COR-L47 (cell line): ENCODE data around the gene LRCH1.

ENCODE experiments used
- DNase-seq: peaks from one replicate; lab custom pipeline; 2025; lab: John Stamatoyannopoulos, UW

Gene LRCH1

GRCh38 chr13:46665633-46666482 is 112.9 kb downstream of the LRCH1 start:
- DNase-seq = no peak

GRCh38 chr13:46666727-46667456 is 113.9 kb downstream of the LRCH1 start:
- no peak for DNase-seq

- DNase-seq = no peak
Observed at GRCh38 chr13:46667687-46668281, 114.8 kb downstream of the LRCH1 start.

DNA sequence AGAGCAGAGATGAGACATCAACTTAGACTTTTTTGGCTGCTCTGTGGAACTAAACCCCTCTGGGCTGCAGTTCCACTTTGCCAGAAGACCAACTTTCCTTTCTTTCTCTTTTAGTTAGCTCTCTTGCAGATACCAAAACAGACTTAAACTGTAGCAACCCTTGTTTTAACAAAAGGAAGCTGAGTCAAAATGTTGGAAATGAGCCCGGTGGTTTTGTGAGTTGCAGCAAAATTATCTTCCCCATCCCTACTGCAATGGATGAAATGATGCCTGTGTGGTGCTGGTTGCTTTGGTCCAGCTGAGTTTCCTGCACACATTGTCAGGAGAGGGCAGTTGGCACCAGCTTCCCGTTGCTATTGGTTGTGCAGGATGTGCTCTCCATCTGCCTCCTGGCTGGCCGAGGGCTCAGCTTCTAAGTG is 115.3 kb downstream of the LRCH1 start:
- DNase-seq = no peak

- DNase-seq = no peak
Observed at GRCh38 chr13:46668931-46669525, 116.1 kb downstream of the LRCH1 start.

DNA sequence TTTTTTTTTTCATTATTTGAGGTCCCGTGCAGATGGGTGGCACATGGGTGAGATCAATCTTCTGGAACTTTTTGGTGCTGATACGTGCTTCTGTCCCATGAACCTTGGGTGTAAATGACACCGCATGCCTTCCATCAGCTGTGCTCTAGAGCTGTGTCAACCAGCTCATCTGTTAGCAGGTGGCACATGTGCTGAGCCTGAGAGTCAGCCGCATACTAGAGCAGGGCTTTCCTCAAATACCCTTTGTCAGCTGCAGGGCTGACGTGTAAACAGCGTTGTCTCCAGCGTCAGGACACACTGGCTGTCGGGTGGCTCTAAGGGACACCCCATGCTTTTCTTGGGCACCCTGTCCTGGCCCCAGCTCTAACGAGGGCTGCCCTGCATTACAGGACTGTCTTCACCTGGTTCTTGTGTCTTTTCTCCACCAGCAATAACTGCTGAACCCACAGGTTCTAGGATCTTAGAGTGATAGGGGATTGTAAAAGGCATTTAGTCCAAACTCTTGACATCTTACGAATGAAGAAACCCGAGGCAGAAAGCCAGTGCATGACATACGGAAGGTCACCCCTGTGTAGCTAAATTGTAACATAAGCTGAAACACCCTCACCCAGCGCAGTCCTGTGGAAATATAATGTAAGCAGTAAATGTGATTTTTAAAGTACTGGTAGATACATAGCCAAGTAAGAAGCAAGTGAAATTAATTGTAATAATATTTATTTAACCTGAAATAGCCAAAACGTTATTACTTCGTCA is 119.5 kb downstream of the LRCH1 start:
- DNase-seq = no peak

DNA sequence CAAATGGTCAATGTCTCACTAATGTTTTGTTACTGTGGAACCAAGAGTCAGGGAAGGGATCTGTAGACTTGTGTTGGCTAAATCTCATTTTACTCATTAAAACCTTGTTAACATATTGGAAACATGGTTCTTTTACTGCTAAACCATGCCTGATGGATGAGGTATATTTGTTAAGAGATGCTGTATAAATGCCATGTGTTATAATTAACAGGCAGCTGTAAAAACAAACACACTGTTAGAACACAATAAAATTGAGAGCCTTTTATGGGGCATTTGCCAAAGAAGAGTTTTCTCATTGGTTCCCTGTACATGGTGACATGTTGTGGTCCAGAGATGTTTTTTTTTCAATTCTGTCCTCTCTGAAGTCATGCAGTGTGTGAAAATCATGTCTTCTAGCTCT is 122.0 kb downstream of the LRCH1 start:
- DNase-seq = peak; percentile 87

DNA sequence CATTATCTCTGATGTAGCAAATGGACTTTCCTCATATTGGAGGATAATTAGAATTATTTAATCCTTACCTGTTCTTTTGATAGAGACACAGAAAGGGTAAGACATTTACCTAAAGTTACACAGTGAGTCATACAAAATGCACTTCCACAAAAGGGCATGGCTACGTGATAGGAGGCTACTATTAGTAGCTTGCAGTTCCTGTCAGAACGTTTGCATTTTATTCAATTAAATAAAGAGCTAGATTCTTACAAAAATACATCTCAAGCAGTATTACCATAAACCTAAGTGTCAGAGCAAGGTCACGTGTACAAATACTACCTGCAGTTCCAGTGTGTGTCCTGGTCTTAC is 123.4 kb downstream of the LRCH1 start:
- no peak for DNase-seq

DNA sequence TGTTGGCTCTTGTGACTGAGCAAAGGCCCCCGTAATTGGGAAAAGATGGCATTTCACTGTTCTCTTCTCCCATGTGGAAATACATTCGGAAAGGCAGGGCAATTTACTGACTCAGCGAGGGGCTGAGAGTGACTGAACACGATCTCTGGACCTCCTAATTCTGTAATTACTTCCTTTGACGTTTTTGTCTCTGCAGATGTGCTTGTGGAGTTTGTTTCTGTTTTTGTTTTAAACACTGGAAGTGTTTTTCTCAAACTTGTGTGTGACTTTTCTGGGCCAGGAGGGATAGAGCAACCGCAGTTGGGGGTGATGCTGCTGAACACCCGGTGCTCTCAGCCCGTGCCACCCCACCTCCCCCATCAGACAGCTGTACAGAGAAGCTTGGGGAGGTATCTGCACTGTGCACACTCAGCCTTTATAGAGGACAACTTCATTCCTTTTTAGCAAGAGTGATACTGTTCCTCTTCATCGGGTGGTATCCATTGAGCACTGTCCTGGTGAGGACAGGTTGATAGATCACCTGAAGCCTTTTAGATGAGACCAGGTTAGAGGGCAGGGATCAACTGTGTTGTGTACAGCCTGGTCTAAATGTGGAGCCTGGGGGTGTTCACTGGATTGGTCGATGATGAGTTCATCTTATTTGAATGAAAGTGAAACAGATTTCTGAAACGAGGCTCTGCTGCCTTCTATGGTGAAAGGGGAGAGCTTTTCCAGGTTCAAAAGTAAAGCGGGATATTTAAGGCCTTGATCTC is 126.6 kb downstream of the LRCH1 start:
- peak; percentile 38 for DNase-seq

GRCh38 chr13:46682015-46682414 is 129.0 kb downstream of the LRCH1 start:
- DNase-seq = no peak

GRCh38 chr13:46682707-46683106 is 129.7 kb downstream of the LRCH1 start:
- DNase-seq = no peak

- DNase-seq = no peak
Observed at GRCh38 chr13:46683676-46684260, 130.8 kb downstream of the LRCH1 start.

DNA sequence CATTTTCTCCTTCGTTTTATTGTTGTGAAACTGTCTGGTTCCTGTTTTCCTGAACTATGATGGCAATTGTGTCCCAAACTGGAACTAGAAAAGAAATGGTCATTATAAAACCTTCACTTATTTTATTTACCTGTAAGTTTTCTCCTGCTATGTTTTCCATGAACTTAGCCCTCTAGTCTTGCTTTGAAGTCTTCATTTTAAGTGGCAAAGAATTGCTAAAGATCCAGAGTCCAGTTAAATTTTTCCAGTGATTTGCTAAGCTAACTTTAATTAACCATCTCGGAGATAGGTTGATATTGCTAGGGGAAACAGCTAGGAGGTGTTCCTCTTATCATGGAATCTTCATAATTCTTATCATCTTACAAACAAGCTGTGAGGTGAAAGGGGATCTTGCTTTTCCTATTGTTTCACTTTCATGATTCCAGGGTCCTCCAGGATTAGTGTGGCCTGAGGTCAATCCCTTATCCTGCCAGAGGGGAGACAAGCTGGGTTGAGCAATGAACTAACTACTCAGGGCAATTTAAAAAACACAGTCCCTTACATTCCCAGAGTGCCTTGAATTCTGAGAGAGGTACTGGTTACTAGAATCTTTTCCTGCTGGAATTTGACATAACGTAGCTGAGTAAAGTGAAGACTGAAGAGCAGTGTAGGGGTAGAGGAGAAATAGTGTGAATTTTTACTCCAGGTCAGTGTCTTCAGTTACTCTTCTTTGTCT is 131.5 kb downstream of the LRCH1 start:
- no peak for DNase-seq

DNA sequence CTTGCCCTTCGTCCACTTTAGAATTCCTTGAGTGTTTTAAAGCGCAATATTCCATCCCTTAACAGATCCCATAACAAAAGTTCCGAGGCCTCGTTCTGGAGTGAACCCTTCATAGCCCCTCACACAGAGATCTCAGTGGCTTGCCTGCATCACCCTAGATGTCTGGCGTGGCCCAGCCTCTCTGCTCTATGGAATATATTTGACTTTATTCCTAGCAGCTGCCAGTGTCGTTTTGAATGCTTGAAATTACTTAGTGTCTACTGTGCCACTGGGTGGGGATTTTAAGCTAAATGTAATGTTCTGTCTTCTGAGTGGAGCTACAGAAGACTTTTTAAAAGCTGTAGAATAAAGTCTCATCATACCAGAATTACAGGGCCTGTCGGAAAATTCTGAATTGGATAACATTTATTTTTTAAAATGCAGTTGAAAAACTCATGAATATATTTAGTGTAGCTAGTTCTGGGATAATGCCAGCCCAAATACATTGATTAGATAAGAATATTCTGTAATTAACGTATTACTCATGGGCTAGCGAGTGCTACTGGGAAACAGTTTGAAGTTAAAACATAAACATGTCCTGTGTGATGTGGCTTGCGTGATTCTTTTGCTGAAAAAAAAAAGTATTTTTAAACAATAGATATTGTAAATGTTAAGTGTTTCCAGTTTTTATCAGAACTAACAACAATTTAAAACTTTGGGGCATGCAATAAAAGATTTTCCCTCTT is 132.2 kb downstream of the LRCH1 start:
- DNase-seq = no peak

DNA sequence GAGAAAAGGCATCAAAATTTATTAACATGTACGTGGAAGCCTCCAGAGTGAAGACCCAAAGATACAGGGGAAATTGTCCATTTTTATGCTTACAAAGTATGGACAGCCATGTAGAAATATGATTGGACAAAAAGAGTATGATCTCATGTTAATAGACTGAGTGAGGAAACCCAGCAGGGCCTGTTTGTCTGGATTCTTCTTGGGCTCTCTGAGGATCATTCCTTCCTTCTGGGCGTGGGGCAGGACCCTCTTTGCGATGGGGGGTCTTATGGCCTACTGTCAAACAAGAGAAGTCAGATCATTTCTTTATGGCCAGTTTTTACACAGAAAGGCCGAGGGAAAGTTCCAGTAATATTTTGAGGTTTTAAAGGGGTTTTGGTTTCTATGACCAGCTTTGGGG is 133.2 kb downstream of the LRCH1 start:
- DNase-seq = no peak

DNA sequence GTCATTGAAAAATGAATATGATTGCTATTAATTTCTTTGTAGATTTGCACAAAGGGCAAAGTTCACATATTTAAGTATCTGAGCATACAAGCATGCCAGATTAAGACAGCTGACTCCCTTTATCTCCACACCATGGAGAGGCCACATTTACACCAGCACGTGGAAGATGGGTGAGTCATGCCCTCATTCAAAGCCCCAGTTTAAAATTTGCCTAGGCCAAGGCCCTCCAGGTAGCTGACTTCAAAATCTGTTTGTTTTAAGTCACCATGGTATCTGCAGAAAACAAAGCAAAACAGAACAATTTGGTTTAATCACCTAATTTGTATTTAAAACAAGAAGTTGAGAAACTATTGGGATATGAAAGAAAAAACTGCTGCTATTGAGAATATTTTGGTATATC is 134.8 kb downstream of the LRCH1 start:
- peak; percentile 12 for DNase-seq

GRCh38 chr13:46688306-46688705 is 135.3 kb downstream of the LRCH1 start:
- DNase-seq = no peak

GRCh38 chr13:46698014-46698413 is 145.0 kb downstream of the LRCH1 start:
- no peak for DNase-seq

DNA sequence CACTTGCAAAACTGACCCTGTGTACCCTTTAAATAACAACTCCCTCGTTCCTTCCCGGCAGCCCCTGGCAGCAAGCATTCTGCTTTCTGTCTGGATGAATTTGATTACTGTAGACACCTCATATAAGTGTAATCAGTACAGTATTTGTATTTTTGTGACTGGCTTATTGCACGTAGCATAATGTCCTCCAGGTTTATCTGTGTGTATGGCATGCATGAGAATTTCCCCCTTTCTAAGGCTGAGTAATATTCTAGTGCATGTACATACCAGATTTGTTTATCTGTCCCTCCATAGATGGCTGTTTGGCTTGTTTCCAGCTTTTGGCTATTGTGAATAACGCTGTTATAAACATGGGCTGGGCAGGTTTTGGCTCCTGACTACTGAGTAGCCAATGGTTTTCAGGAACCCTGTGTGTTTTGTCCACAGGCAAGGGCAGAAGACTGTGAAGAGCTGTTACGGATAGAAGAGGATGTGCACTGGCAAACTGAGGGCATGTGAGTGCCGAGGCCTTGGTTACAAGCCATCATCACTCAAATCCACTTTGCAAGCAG is 146.0 kb downstream of the LRCH1 start:
- DNase-seq = peak; percentile 33
